ENCODE data around the gene INPP5D.

DNA sequence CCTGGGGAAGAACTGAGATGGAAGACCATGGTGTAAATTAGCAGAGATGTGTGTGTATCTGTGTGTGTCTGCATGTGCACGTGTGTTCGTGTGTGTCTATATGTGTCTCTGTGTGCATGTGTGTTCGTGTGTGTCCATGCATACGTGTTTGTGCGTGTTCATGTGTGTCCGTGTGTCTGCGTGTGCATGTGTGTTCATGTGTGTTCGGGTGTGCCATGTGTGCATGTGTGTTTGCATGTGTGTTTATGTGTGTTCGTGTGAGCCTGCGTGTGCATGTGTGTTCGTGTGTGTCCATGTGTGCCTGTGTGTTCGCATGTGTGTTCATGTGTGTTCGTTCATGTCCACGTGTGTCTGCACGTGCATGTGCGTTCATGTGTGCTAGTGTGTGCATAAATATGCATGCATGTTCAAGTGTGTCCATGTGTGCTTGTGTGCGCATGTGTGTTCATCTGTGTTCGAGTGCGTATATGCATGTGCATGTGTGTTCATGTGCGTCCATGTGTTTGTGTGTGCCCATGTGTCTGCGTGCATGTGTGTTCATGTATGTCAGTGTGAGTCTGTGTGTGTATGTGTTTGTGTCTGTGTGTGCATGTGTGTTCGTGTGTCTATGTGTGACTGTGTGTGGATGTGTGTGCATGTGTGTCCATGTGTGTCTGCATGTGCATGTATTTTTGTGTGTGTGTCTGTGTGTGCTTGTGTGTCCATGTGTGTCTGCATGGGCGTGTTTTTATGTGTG, 24.5 kb upstream of the INPP5D start:
- TF ChIP-seq, protein P1, sequence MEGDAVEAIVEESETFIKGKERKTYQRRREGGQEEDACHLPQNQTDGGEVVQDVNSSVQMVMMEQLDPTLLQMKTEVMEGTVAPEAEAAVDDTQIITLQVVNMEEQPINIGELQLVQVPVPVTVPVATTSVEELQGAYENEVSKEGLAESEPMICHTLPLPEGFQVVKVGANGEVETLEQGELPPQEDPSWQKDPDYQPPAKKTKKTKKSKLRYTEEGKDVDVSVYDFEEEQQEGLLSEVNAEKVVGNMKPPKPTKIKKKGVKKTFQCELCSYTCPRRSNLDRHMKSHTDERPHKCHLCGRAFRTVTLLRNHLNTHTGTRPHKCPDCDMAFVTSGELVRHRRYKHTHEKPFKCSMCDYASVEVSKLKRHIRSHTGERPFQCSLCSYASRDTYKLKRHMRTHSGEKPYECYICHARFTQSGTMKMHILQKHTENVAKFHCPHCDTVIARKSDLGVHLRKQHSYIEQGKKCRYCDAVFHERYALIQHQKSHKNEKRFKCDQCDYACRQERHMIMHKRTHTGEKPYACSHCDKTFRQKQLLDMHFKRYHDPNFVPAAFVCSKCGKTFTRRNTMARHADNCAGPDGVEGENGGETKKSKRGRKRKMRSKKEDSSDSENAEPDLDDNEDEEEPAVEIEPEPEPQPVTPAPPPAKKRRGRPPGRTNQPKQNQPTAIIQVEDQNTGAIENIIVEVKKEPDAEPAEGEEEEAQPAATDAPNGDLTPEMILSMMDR (IDR thresholded peaks at IDR 0.05): no peak
- TF ChIP-seq POLR2A (IDR thresholded peaks at IDR 0.05) (no peak), EP300 (IDR thresholded peaks at IDR 0.05) (no peak)
